ENCODE results near the gene KIF15.

KIF15 gene

DNA sequence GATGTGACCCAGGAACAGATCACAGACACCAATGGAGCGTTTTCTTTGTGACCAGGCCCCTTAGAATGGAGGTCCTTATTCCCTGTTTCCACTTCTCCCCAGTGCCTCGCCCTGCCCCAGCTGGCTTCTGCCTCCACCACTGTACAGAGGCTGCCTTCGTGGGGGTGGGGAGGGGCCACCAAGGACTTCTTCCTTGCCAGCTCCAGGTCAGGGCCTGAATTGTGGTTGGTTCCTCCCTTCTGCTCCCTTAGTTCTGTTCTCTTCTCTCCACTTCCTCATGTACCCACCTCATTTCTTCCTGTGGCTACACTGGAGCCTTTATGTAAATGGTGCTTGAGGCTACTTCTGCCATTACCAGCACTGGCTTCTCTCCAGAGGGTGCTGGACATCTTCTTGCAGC is 129.3 kb downstream of the KIF15 start:
- H3K27ac ChIP-seq, result no peak overlapping the region
- H3K4me3 ChIP-seq, result no peak overlapping the region
- TF ChIP-seq, protein P1, sequence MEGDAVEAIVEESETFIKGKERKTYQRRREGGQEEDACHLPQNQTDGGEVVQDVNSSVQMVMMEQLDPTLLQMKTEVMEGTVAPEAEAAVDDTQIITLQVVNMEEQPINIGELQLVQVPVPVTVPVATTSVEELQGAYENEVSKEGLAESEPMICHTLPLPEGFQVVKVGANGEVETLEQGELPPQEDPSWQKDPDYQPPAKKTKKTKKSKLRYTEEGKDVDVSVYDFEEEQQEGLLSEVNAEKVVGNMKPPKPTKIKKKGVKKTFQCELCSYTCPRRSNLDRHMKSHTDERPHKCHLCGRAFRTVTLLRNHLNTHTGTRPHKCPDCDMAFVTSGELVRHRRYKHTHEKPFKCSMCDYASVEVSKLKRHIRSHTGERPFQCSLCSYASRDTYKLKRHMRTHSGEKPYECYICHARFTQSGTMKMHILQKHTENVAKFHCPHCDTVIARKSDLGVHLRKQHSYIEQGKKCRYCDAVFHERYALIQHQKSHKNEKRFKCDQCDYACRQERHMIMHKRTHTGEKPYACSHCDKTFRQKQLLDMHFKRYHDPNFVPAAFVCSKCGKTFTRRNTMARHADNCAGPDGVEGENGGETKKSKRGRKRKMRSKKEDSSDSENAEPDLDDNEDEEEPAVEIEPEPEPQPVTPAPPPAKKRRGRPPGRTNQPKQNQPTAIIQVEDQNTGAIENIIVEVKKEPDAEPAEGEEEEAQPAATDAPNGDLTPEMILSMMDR (IDR thresholded peaks at IDR 0.05), result no peak
- DNase-seq (ENCODE audit: low spot score), result no peak

DNA sequence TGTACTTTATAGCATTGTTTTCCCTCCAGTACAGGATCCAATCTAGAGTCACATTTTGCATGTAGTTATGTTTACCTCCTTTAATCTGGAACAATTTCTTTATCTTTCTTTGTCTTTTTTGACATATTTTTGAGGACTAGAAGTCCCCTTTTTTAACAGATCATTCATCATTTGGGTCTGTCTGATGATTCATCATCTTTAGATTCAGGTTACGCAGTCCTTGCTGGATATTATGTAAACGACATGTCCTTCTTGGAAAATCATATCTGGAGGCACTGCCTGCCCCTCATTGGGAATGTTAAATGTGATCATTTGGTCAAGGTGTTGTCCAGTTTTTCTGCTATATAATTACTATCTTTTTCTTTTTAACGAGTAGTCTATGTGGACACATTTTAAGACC is 131.1 kb downstream of the KIF15 start:
- DNase-seq (ENCODE audit: low spot score), result no peak
- no peak overlapping the region for H3K27ac ChIP-seq
- TF ChIP-seq, protein P1 (IDR thresholded peaks at IDR 0.05), result no peak
- H3K4me3 ChIP-seq, result no peak overlapping the region

DNA sequence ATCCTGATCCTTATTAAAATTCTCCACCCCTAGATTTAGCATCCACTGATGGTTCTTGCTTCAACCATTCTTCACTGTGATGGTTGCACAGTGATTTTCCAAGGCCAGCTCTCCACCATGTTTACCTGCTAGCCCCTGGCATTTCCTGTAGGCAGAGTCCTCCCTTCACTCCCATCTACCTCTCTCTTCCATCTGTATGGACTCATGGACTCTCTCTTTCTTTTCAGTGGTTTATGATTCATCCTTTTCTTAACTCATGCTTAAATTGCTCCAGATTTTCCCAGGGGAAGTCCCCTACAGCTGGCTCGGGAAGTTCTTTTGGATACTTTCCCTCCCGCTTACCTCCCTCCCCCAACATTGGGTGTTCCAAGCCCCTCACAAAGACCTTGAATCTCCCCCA is 131.5 kb downstream of the KIF15 start:
- no peak overlapping the region for H3K4me3 ChIP-seq
- H3K27ac ChIP-seq, result no peak overlapping the region
- TF ChIP-seq, protein P1 (IDR thresholded peaks at IDR 0.05), result no peak
- DNase-seq (ENCODE audit: low spot score), result no peak

DNA sequence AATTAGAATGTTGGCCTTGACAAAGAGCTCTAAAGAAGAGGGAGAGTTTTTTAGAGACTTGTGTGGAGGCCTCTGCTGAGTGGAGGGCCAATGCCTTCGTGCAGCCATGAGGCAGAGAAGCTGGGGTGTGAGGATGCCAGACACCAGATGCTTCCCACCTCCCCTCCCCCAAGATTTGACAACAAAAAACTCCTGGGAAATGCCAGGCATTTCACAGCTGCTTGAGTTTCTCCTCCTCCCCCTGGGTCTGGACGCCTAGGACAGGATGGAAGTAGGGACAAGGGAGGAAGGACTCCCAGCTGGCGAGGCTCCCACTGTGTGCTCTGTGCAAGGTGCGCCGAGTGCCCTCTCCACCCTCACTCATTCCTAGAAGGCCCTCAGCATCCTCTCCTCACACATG is 132.9 kb downstream of the KIF15 start:
- TF ChIP-seq, protein P1 (IDR thresholded peaks at IDR 0.05), result no peak
- Histone ChIP-seq H3K27ac (no peak overlapping the region), H3K4me3 (no peak overlapping the region)
- DNase-seq (ENCODE audit: low spot score), result no peak

DNA sequence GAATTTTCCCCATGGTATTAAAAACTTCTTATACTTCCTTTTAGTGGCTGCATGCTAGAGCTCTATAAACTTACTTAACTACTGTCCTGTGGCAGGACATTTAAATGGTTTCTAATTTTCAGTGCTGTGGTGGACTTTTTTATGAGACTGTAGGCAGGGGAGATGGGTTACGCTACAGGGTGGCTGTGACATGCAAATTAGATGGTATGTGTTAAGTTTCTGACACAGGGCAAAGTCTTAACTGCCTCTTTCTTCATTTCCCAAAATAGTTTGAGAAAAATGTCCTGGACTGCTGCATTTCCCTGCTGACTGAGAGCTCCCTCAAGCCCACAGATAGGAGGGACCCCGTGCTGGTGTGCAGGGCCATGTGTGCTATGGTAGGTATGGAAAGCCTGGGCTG is 134.8 kb downstream of the KIF15 start:
- no peak overlapping the region for H3K4me3 ChIP-seq
- no peak overlapping the region for H3K27ac ChIP-seq
- no peak for DNase-seq (ENCODE audit: low spot score)
- TF ChIP-seq, protein P1 (IDR thresholded peaks at IDR 0.05), result no peak

DNA sequence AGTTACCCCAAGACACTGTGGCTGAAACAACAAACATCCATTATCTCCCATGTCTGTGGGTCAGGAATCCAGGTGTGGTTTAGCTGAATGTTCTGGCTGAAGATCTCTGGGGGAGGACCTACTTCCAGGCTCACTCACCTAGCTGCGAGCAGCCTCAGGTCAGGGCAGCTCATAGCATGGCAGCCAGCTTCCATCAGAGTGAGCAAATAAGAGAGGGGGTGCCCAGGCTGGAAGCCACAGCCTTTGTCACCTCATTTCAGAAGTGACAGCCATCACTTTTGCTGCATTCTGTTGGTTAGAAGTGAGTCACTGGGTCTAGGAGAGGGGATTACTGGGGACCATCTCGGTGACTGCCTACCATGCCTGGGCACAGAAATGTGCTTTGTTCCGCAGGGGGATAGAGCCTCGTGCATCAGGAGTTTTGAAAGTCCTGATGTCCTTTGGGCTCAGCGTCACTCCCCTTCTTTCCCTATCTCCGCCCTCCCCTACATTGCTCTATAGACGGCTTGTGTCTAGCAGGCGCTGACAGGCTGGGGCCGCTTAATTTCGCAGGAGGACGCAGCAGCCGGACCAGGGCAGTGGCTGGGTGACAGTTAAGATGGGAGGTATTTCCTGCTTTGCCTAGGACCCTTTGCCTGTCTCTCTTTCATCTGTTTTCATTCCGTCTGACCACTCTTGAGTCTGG is 138.2 kb downstream of the KIF15 start:
- DNase-seq (ENCODE audit: low spot score), result no peak
- Histone ChIP-seq H3K4me3 (no peak overlapping the region), H3K27ac (no peak overlapping the region)
- TF ChIP-seq, protein P1 (IDR thresholded peaks at IDR 0.05), result no peak

DNA sequence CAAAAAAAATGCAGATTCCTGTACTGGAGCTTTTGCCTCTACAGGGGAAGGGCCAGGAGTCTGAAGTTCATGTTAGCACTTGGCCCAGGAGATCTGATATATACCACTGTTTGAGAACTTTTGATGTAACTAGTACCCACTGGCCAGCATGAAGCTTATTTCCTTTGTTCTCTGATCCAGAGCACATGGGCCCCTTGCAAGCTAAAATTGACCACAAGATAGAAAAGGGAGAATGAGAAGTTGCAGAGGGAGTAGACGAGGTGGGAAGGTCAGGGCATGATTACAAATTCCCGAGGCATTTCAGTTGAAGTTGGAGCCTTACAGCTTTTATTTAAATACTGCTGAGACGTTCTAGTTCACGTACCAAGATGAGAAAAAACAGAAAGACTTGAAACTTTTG is 141.0 kb downstream of the KIF15 start:
- TF ChIP-seq, protein P1 (IDR thresholded peaks at IDR 0.05), result no peak
- DNase-seq (ENCODE audit: low spot score), result no peak
- Histone ChIP-seq H3K4me3 (no peak overlapping the region), H3K27ac (no peak overlapping the region)
